HepG2 (cell line): ENCODE data around the gene FAM174C. TPM values are rescaled to one million over a fixed set of nuclear protein-coding genes. Genes with fewer than 3 reads are reported as not detected.

Source experiments
- ARID2 ChIP-seq: sonication (generic); formaldehyde crosslinking; IDR thresholded peaks from 2 replicates; pipeline ENCODE4 v1.8.1; 2022; ENCODE audit warnings: mild to moderate bottlenecking, missing genetic modification reagents, borderline replicate concordance
- FOXA3 ChIP-seq: IDR thresholded peaks from 2 replicates; pipeline ENCODE4 v1.6.1; 2016; ENCODE audit warnings: missing genetic modification reagents, missing compliant biosample characterization
- FOXO1 ChIP-seq: sonication (generic); formaldehyde crosslinking; IDR thresholded peaks from 2 replicates; pipeline ENCODE4 v1.4.0; 2020; ENCODE audit warnings: missing genetic modification reagents
- GATAD1 ChIP-seq: IDR thresholded peaks from 2 replicates; pipeline ENCODE4 v1.6.1; 2016; ENCODE audit warnings: missing genetic modification reagents, missing compliant biosample characterization
- HDAC1 ChIP-seq: sonication (generic); formaldehyde crosslinking; IDR thresholded peaks from 2 replicates; pipeline ENCODE4 v1.5.1; 2020; ENCODE audit warnings: mild to moderate bottlenecking, missing genetic modification reagents
- HIVEP1 ChIP-seq: sonication (generic); formaldehyde crosslinking; IDR thresholded peaks from 2 replicates; pipeline ENCODE4 v1.4.0; 2020; ENCODE audit warnings: mild to moderate bottlenecking, missing genetic modification reagents
- HMGXB4 ChIP-seq, 2 experiments: sonication (generic) in 1 of 2; formaldehyde crosslinking in 1 of 2; IDR thresholded peaks; 2 replicates each; pipeline versions ENCODE4 v1.4.0 to v1.6.1; 2018 to 2020; ENCODE audit warnings: missing genetic modification reagents in 2 of 2, borderline replicate concordance in 1 of 2, low read depth in 1 of 2, mild to moderate bottlenecking in 1 of 2, missing biosample characterization in 1 of 2
- KLF12 ChIP-seq: sonication (generic); formaldehyde crosslinking; IDR thresholded peaks from 2 replicates; pipeline ENCODE4 v1.4.0; 2020; ENCODE audit warnings: missing genetic modification reagents, borderline replicate concordance
- MIER2 ChIP-seq: IDR thresholded peaks from 2 replicates; pipeline ENCODE4 v1.6.1; 2016; ENCODE audit warnings: missing biosample characterization, missing genetic modification reagents
- MLX ChIP-seq: IDR thresholded peaks from 2 replicates; pipeline ENCODE4 v1.6.1; 2016
- RARA ChIP-seq: IDR thresholded peaks from 2 replicates; pipeline ENCODE4 v1.6.1; 2016; ENCODE audit warnings: missing genetic modification reagents, missing compliant biosample characterization
- SALL1 ChIP-seq: sonication (generic); formaldehyde crosslinking; IDR thresholded peaks from 2 replicates; pipeline ENCODE4 v1.8.0; 2022; ENCODE audit warnings: mild to moderate bottlenecking, missing genetic modification reagents
- SOX13 ChIP-seq, 3 experiments: fragments of 450-650 bp in 1 of 3; sonication (generic) in 1 of 3; formaldehyde crosslinking in 1 of 3; IDR thresholded peaks in 2 of 3; conservative IDR thresholded peaks in 1 of 3; 2 replicates each; pipeline versions ENCODE4 v1.5.0 to v1.6.1; 2016 to 2020; ENCODE audit warnings: antibody characterized with exemption in 1 of 3, mild to moderate bottlenecking in 1 of 3, missing compliant biosample characterization in 1 of 3, missing genetic modification reagents in 1 of 3, moderate library complexity in 1 of 3
- ZFY ChIP-seq: sonication (generic); formaldehyde crosslinking; IDR thresholded peaks from 2 replicates; pipeline ENCODE4 v1.4.0; 2020; ENCODE audit warnings: missing genetic modification reagents
- ZKSCAN5 ChIP-seq: sonication (generic); formaldehyde crosslinking; IDR thresholded peaks from 2 replicates; pipeline ENCODE4 v1.5.1; 2020; ENCODE audit warnings: mild to moderate bottlenecking, missing genetic modification reagents
- ZNF234 ChIP-seq: sonication (generic); formaldehyde crosslinking; conservative IDR thresholded peaks from 2 replicates; pipeline ENCODE4 v1.5.1; 2020; ENCODE audit warnings: mild to moderate bottlenecking, missing genetic modification reagents
- ZNF264 ChIP-seq: sonication (generic); formaldehyde crosslinking; IDR thresholded peaks from 2 replicates; pipeline ENCODE4 v1.4.0; 2020; ENCODE audit warnings: missing genetic modification reagents
- ZNF354B ChIP-seq: sonication (generic); formaldehyde crosslinking; IDR thresholded peaks from 2 replicates; pipeline ENCODE4 v1.8.0; 2022; ENCODE audit warnings: mild to moderate bottlenecking, missing genetic modification reagents
- ZNF574 ChIP-seq: sonication (generic); formaldehyde crosslinking; IDR thresholded peaks from 2 replicates; pipeline ENCODE4 v1.4.0; 2020; ENCODE audit warnings: missing genetic modification reagents
- ZNF710 ChIP-seq: sonication (generic); formaldehyde crosslinking; IDR thresholded peaks from 2 replicates; pipeline ENCODE4 v1.5.0; 2020; ENCODE audit warnings: mild to moderate bottlenecking, missing genetic modification reagents, borderline replicate concordance
- ZNF740 ChIP-seq: sonication (generic); formaldehyde crosslinking; IDR thresholded peaks from 2 replicates; pipeline ENCODE4 v1.4.0; 2020; ENCODE audit warnings: missing genetic modification reagents
- ZNF788 ChIP-seq: sonication (generic); formaldehyde crosslinking; IDR thresholded peaks from 2 replicates; pipeline ENCODE4 v1.5.0; 2020; ENCODE audit warnings: mild to moderate bottlenecking, missing genetic modification reagents, borderline replicate concordance
- polyA plus RNA-seq, 8 experiments: library from polyadenylated mRNA; depleted of rRNA in 3 of 8; stranded (reverse) in 7 of 8; unstranded in 1 of 8; fragments of >200 nt; fragmentation: Illumina TruSeq in 4 of 8; extraction: Trizol in 4 of 8; gene quantifications; 2 replicates each; pipeline versions ENCODE4 v1.2.1 to v1.2.3, GENCODE V29; 2011 to 2016; ENCODE audit warnings: low read depth in 4 of 8, missing spikeins in 1 of 8, mixed read lengths in 1 of 8; ENCODE audit not compliant: insufficient read depth in 1 of 8
- total RNA-seq, 5 experiments: library from RNA; depleted of rRNA; stranded (reverse); fragments of >200 nt; fragmentation: Illumina TruSeq; extraction: Trizol; gene quantifications; 2 replicates each; pipeline ENCODE4 v1.2.3, GENCODE V29; 2016; ENCODE audit warnings: low read depth in 1 of 5

Gene FAM174C
- total and polyA plus RNA-seq, 2 of the 13 experiments (the other 11 are each of a cell fraction or from before 2014, with no cell fraction given) = 19.5 to 31.3 TPM

GRCh38 chr19:1283207-1283916, 8.0 kb downstream of the FAM174C start (continued):
- TF ChIP-seq HMGXB4 (CRISPR knock-in tag; IDR thresholded peaks at IDR 0.05; ENCODE audit: borderline replicate concordance in 1 of 2, low read depth in 1 of 2) = peak in 1 of 2 experiments; percentile 55; a peak in 2 of 4 replicates
- no peak for TF ChIP-seq ZNF354B (CRISPR knock-in tag)
- 0 out of 2 replicates have a peak, but pooled peaks have one; percentile 12 for TF ChIP-seq MLX
- no peak for TF ChIP-seq KLF12 (CRISPR knock-in tag)
- 0 out of 2 replicates have a peak, but pooled peaks have one; percentile 42 for TF ChIP-seq FOXA3 (CRISPR knock-in tag)
- TF ChIP-seq ZNF710 (CRISPR knock-in tag) = 0 out of 2 replicates have a peak, but pooled peaks have one; percentile 36
- peak; percentile 94 for TF ChIP-seq RARA (CRISPR knock-in tag)
- TF ChIP-seq SOX13 (IDR thresholded peaks at IDR 0.05) = no peak
- 0 out of 4 replicates have a peak, but pooled peaks have one; percentile 25 to 43 for TF ChIP-seq SOX13 (CRISPR knock-in tag; conservative IDR thresholded peaks at IDR 0.05 in 1 of 2, IDR thresholded peaks at IDR 0.05 in 1 of 2)
- TF ChIP-seq FOXO1 = no peak
- TF ChIP-seq GATAD1 (CRISPR knock-in tag) = no peak
- no peak for TF ChIP-seq HIVEP1 (CRISPR knock-in tag)
- TF ChIP-seq ARID2 = no peak
- peak; percentile 77 for TF ChIP-seq HDAC1
- 0 out of 2 replicates have a peak, but pooled peaks have one; percentile 12 for TF ChIP-seq MIER2
- no peak for TF ChIP-seq ZNF740
- TF ChIP-seq ZNF264 (CRISPR knock-in tag) = no peak
- TF ChIP-seq ZNF788 (CRISPR knock-in tag) = peak; percentile 63; the same call in 1 of the 2 replicates
- TF ChIP-seq SALL1 = peak; percentile 76
- 0 out of 2 replicates have a peak, but pooled peaks have one; percentile 29 for TF ChIP-seq ZKSCAN5
- TF ChIP-seq ZFY = peak; percentile 8; the same call in 1 of the 2 replicates
- no peak for TF ChIP-seq ZNF234
- TF ChIP-seq ZNF574 (CRISPR knock-in tag) = peak; percentile 68
